Stomach (tissue), 4 donors: ENCODE data around the gene ILDR2.

Source experiments
- CTCF ChIP-seq, 7 experiments: fragments of 450-650 bp in 4 of 7; fragments of 200-600 bp in 3 of 7; sonication (generic) in 3 of 7; IDR thresholded peaks; one replicate each; pipeline ENCODE4 v1.5.1; 2016 to 2019; ENCODE audit warnings: antibody characterized with exemption in 7 of 7, control low read depth in 2 of 7, mild to moderate bottlenecking in 1 of 7
- POLR2A ChIP-seq, 4 donors: fragments of 450-650 bp; IDR thresholded peaks; one replicate each; pipeline ENCODE4 v1.6.1; 2016; ENCODE audit warnings: antibody characterized with exemption in 4 of 4, control low read depth in 2 of 4, mild to moderate bottlenecking in 1 of 4, moderate library complexity in 1 of 4
- POLR2AphosphoS5 ChIP-seq, 3 donors: sonication (generic); formaldehyde crosslinking; IDR thresholded peaks; one replicate each; pipeline ENCODE4 v1.6.1; 2016; ENCODE audit warnings: antibody characterized with exemption in 3 of 3

- TF ChIP-seq CTCF (IDR thresholded peaks at IDR 0.05) (no peak), POLR2AphosphoS5 (IDR thresholded peaks at IDR 0.05) (no peak), POLR2A (IDR thresholded peaks at IDR 0.05) (no peak)
Observed at GRCh38 chr1:166875302-166875733, 100.0 kb downstream of the ILDR2 start.
